K562 (cell line): Measurements from ENCODE around the gene DNMT3A. TPM values are rescaled to one million over a fixed set of nuclear protein-coding genes. Genes with fewer than 3 reads are reported as not detected.

Source experiments
- BCL6 ChIP-seq: fragments of 250-450 bp; sonication (Bioruptor Pico); IDR thresholded peaks from 2 replicates; pipeline ENCODE4 v1.4.0; 2020
- CEBPZ ChIP-seq: fragments of 150-350 bp; IDR thresholded peaks from 2 replicates; pipeline ENCODE4 v1.6.1; 2014; ENCODE audit warnings: low read depth, mild to moderate bottlenecking, low read length, borderline replicate concordance
- CTBP1 ChIP-seq: fragments of 450-650 bp; IDR thresholded peaks from 2 replicates; pipeline ENCODE4 v1.6.1; 2016; ENCODE audit warnings: borderline replicate concordance
- FOSL1 ChIP-seq: fragments of 200-800 bp; sonication (Bioruptor generic); conservative IDR thresholded peaks from 2 replicates; pipeline ENCODE4 v1.6.1; 2016; ENCODE audit warnings: missing genetic modification characterization, missing compliant biosample characterization
- MEF2A ChIP-seq: IDR thresholded peaks from 2 replicates; pipeline ENCODE4 v1.6.1; 2011; ENCODE audit warnings: low read depth, mild to moderate bottlenecking, low read length, moderate library complexity; ENCODE audit not compliant: control insufficient read depth
- MXD1 ChIP-seq: fragments of 250-450 bp; sonication (Bioruptor Pico); IDR thresholded peaks from 2 replicates; pipeline ENCODE4 v1.8.0; 2021; ENCODE audit warnings: borderline replicate concordance, mild to moderate bottlenecking, moderate library complexity; ENCODE audit not compliant: poor library complexity, severe bottlenecking
- RAD21 ChIP-seq, 2 experiments: fragments of 250-450 bp in 1 of 2; fragments of 450-650 bp in 1 of 2; sonication (Bioruptor Pico) in 1 of 2; formaldehyde crosslinking in 1 of 2; IDR thresholded peaks in 1 of 2; conservative IDR thresholded peaks in 1 of 2; 2 replicates each; pipeline versions ENCODE4 v1.4.0 to v1.8.0; 2020 to 2022; ENCODE audit warnings: mild to moderate bottlenecking in 2 of 2, moderate library complexity in 1 of 2
- ZMIZ1 ChIP-seq, 2 experiments: fragments of 150-350 bp in 1 of 2; IDR thresholded peaks; 2 replicates each; pipeline ENCODE4 v1.6.1; 2012 to 2016; ENCODE audit warnings: low read depth in 2 of 2, low read length in 2 of 2, mild to moderate bottlenecking in 1 of 2, moderate library complexity in 1 of 2
- ZNF407 ChIP-seq: fragments of 450-650 bp; IDR thresholded peaks from 2 replicates; pipeline ENCODE4 v1.6.1; 2016; ENCODE audit warnings: low read depth
- polyA plus RNA-seq, 8 experiments: library from polyadenylated mRNA; depleted of rRNA in 4 of 8; stranded (reverse) in 5 of 8; unstranded in 3 of 8; fragments of >200 nt; fragmentation: Nextera tagmentation in 2 of 8; fragmentation: Illumina TruSeq in 1 of 8; extraction: Ambion mirVana in 2 of 8; extraction: Trizol in 1 of 8; gene quantifications; 2 replicates each; pipeline versions ENCODE4 v1.2.1 to v1.2.3, GENCODE V29; 2011 to 2014; ENCODE audit warnings: inconsistent platforms in 1 of 8, missing spikeins in 1 of 8
- total RNA-seq, 7 experiments: library from RNA; depleted of rRNA in 6 of 7; stranded (reverse); fragments of >200 nt in 6 of 7; fragmentation: Illumina TruSeq in 2 of 7; extraction: Trizol in 2 of 7; gene quantifications; 2 replicates each; pipeline versions ENCODE4 v1.2.1 to v1.2.3, GENCODE V29; 2011 to 2021; ENCODE audit warnings: low replicate concordance in 1 of 7

DNMT3A gene
- total and polyA plus RNA-seq, 9 of the 15 experiments (the other 6 are each of a cell fraction or from before 2014, with no cell fraction given), result 3.0 to 16.0 (median 6.1) TPM

- TF ChIP-seq BCL6 (CRISPR knock-in tag), result no peak
- TF ChIP-seq ZNF407, result no peak
- TF ChIP-seq CEBPZ, result no peak
- TF ChIP-seq FOSL1 (tag), result no peak
- TF ChIP-seq MXD1 (CRISPR knock-in tag), result no peak
- peak; percentile 78; the same call in 1 of the 2 replicates for TF ChIP-seq CTBP1
- TF ChIP-seq RAD21 (CRISPR knock-in tag; conservative IDR thresholded peaks at IDR 0.05 in 1 of 2, IDR thresholded peaks at IDR 0.05 in 1 of 2), result peak; percentile 52 to 64
- TF ChIP-seq ZMIZ1 (IDR thresholded peaks at IDR 0.05; ENCODE audit: low read depth in 2 of 2, low read length in 2 of 2), result no peak
- no peak for TF ChIP-seq MEF2A
These were observed 854 bp upstream of the DNMT3A start (continued) for GRCh38 chr2:25342372-25343186.
